T47D (cell line): ENCODE results near the gene MANEA.
"Not testable (repeated sequence)": the region's sequence is repeated elsewhere in the genome, so short reads cannot be mapped to it uniquely, and the experiment has no call there.

ENCODE experiments used
- DNase-seq, 2 experiments: peaks; one replicate each; pipeline versions ENCODE4 v3.0.0 to v3.0.0-alpha.2; 2011 to 2012; ENCODE audit warnings: low read depth in 1 of 2, low spot score in 1 of 2
- JUND ChIP-seq: IDR thresholded peaks from 2 replicates; pipeline ENCODE4 v1.6.1; 2012; ENCODE audit warnings: low read depth
- in situ Hi-C: cut with HindIII; loops from 2 replicates; pipeline ENCODE4 v1.10.0; 2016; ENCODE audit warnings: low sequenced_read_pairs, low pct_unique_long_range_greater_than_20kb

MANEA gene

DNA sequence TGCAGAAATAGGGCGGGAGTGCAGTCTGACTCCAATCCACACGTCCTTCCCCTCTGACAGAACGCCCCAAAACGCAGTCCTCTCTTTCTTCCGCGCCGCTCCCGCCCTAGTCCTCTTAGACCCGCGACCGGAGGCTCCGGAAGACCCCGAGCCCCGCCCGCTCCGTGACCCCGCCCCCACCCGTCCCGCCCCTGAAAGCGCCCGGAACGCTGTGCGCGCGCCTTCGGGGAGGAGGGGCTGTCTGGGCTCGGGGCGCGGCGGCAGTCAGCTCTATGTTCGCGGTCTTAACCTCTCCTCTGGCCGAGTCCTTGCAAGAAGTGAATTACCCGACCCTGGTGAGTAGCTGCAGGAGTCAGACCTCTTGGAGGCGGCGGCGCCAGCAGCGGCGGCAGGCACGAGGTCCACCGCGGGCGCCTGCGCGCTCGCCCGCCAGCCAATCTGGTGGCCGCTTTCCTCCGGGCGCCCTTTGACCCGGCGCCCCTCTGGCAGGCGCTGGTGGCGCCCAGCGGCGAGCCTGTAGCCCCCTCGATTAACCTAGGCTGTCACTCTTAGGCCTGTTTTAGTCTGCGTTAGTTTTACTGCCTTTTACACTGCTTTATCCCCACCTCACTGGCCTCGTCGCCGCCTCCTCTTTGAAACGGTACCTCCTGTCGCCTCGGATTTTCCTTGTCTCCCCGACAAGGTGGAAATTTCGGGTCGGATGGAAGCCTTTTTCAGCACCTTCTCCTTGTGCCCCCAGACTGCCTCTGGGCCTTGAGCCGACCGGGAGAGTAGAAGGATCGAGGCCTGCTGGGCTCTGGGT is at the start of gene MANEA:
Gene MANEA (plus strand): TSS at position 232 of the 802 bp plus-strand sequence. CDS start 8,905 bp downstream, outside the sequence.
- in situ Hi-C loops: no loop called here
- peak; percentile 45 to 79 for DNase-seq
- no peak for TF ChIP-seq JUND

DNA sequence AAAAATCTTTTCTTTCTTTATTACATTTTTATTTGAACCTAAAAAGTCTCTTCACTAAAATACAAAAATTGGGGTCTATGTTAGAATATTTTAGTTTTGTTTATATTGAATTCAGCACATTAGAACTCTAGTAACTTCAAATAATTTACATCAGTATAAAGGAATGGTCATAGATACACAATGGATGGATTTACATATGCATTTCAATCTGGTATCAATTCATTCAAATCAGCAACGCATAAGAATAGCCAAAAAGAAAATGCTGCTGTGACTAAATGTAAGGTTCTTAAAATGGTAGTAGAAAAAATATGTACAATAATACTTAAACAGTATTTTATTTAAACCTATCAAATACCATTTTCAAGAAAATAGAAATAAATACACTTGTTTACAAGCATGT is 47.6 kb upstream of the MANEA start:
- in situ Hi-C loops: no loop called here
- no peak for DNase-seq
- no peak for TF ChIP-seq JUND

GRCh38 chr6:95530176-95530819 is 47.0 kb upstream of the MANEA start:
- no peak for DNase-seq
- in situ Hi-C loops: no loop called here
- no peak for TF ChIP-seq JUND

DNA sequence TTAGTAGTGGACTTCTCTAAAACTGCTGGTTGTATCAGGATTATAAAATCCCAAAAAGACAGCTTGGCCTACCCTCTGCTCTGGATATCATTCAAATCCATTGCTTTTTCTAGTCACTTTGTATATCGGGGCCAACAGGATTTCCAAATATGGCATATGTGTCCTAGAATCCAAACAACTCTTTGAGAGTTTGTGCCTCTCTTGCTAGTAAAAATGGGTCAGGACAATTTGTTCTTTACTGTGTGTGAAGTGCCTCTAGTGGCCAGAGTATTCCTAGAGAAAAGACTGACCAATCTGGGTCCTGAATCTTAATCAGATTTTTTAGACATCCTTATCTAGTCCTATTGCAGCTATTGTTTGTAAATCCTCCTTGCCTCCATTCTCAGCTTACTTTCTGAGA is 33.5 kb upstream of the MANEA start:
- in situ Hi-C loops: no loop called here

DNA sequence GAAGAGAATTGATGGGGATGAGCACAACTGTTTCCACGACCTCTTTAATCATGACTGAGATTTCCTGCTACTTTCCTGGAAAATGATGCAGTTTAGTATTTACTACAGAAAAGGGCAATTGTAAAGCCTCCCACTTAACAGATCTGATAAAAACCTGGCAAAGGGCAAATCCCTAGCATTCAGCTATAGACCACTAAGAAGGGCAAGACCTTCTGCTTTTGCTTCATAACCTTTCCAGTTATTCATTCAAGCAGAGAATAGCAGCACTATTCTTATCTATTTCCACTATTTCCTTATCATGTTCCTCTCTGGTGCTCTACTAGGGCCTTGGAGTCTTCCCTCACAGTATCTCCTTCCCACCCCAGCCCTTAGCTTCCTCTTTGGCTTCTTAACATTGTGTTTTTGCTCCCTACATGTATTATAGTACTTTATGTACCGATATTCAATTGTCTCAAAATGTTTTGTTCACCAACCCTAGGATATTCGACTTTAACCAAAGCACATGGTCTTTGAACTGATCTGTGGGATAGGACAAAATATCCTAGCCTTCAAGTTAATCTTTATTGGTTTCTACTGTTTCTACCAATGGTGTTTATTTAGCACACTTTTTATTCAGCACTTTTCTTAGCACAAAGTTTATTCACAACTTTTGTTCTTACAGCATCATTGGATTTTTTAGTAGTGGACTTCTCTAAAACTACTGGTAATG is 32.7 kb upstream of the MANEA start:
- in situ Hi-C loops: no loop called here
- TF ChIP-seq JUND: no peak
- DNase-seq: no peak

More for the DNA sequence above, 33.5 kb upstream of the MANEA start:
- no peak for DNase-seq
- TF ChIP-seq JUND: no peak

DNA sequence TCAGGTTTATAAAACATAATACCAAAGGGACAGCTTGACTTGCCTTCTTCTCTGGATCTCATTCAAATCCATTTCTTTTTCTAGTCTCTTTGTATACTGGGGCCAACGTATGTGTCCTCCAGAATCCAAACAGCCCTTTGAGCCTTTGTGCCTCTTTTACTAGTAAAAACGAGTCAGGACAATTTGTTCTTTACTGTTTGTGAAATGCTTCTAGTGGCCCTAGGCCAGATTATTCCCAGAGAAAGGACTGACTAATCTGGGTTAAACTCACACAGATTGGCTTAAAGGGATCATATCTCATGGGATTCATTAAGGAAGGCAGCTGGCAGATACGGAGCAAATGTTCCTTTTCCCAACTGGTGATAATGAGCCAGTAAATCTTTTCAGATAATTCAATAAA is 32.1 kb upstream of the MANEA start:
- no peak for DNase-seq
- no peak for TF ChIP-seq JUND
- in situ Hi-C loops: no loop called here

GRCh38 chr6:95545686-95546085 is 31.6 kb upstream of the MANEA start:
- in situ Hi-C loops: no loop called here
- no peak for DNase-seq
- no peak for TF ChIP-seq JUND

DNA sequence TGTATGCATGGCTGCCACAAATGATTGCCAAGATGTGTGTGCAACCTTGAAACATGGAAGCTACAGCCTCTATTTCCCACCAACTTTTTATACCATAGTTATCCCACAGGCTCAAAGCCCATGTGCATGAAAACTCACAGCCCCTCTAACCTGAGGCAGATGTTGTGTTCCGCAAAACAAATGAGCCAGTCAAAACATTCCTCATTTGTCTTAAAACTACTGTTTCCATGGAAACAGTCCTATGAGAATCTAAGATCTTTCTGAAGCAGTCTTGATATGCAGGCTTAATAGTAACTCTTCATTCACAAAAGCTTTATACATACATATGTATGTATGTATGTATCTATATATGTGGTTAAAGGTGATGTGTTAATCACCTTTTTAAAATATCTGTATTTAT is 31.2 kb upstream of the MANEA start:
- DNase-seq: no peak
- in situ Hi-C loops: no loop called here
- TF ChIP-seq JUND: no peak

GRCh38 chr6:95547043-95547442 is 30.3 kb upstream of the MANEA start:
- TF ChIP-seq JUND: no peak
- in situ Hi-C loops: no loop called here
- DNase-seq: no peak

DNA sequence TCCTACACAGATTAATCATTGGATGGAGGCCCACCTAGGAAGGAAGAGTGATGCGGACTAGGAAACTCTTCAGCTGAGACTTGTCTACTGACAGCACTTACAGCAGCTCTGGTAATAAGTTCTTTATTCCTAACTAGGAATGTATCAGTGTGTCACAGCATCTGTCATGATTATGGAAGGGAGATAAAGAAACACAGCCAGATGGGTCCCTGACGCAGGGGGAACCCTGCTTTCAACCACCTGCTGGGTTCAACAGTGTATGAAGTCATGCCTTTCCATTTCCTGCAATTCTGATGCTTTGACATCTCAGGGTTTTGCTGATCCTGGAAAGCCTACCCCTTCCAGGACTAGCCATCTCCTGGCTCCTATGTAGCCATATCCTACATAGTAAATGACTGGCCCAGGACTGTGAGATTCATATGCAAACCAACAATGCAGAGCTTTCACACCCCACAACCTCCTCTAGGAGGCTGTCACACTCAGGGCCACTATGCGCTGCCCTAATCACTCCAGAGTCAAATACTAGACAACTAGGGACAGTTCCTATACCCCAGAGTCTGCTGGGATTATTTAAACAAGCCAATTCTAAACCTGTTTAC is 29.0 kb upstream of the MANEA start:
- TF ChIP-seq JUND: no peak
- in situ Hi-C loops: no loop called here
- no peak for DNase-seq

DNA sequence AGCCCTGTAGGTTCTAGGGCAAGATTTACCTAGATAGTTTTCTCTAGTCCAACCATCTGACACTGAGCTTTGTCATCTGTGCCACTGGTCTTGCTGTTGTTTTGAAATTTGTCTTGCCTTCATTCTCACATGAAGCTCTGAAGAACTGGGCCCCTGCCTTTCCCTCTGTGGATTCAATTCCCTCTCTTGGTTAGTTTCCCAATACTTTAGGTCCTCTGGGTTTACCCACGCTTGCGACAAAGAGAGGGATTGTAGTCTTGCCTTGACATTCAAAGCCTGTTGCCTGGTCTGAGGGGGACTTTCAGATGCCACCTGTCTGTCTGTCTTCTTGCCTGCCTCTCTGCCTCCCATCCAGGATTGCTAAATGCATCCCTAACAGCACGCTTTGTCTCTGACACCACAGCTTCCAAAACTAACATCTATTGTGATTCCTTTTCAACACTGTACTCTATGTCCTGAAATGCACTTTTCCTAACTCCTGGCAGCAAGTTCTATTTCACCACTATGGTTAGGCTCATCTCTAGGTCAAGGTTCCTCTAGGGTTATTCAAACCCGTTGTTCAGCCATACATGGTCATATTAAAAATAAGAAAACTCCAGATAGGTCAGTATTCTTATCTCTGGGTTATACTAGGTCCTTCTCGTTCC is 25.5 kb upstream of the MANEA start:
- no peak for DNase-seq
- in situ Hi-C loops: no loop called here
- no peak for TF ChIP-seq JUND

DNA sequence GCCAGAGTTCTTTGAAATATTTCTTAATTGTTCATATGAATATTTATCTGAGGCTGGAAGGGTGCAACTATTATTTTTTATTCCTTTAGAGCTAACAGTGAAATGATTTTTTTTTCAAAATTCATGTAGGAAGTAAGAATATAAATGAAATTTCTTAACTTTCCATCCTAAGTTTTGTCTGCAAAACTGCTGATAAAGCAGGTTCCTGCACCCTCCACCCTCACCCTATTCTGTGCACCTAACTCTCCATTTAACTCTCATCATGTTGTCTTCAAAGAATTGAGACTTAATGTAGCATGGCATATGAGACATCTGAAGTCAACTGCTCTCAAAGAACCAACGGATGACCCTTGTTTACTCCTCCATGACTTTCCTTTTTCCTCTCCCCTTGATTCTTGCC is 23.5 kb upstream of the MANEA start:
- no peak for TF ChIP-seq JUND
- no peak for DNase-seq
- in situ Hi-C loops: no loop called here

DNA sequence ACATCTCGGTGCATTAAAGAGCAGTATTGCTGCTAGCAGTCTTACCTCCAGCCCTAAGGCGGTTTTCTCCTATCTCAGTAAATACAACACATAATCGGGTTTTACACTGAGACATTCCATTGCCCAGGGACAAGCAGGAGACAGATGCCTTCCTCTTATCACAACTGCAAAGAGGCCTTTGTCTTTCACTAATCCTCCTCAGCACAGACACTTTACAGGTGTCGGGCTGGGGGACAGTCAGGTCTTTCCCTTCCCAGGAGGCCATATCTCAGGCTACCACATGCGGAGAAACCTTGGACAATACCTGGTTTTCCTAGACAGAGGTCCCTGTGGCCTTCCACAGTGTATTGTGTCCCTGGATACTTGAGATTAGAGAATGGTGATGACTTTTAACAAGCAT is 16.4 kb upstream of the MANEA start:
- in situ Hi-C loops, DNase-seq: not testable (repeated sequence)
